Thoracic aorta (tissue), 2 donors: ENCODE data around the gene ERP44. TPM values are rescaled to one million over a fixed set of nuclear protein-coding genes. Genes with fewer than 3 reads are reported as not detected.

Experiments
- ATAC-seq: fragments of 150-250 bp; one replicate; pipeline ENCODE4 v1.8.0; 2017; ENCODE audit warnings: low read depth; ENCODE audit not compliant: insufficient number of reproducible peaks, low FRiP score
- DNase-seq: peaks from one replicate; pipeline ENCODE4 v3.0.0-alpha.2; 2020; ENCODE audit warnings: low spot score
- H3K27ac ChIP-seq, 2 donors: fragments of 200-600 bp; sonication (generic); 1 replicate in 1 of 2; 2 replicates in 1 of 2; pipeline ENCODE4 v1.5.1; 2016; ENCODE audit warnings: mild to moderate bottlenecking in 2 of 2, moderate library complexity in 2 of 2
- H3K27me3 ChIP-seq: fragments of 200-600 bp; sonication (generic); replicated peaks from 2 replicates; pipeline ENCODE4 v1.6.0; 2016; ENCODE audit warnings: mild to moderate bottlenecking; ENCODE audit not compliant: insufficient read depth
- H3K36me3 ChIP-seq: fragments of 200-600 bp; sonication (generic); one replicate; pipeline ENCODE4 v1.5.1; 2016
- H3K4me1 ChIP-seq, 2 donors: fragments of 200-600 bp; sonication (generic); 1 replicate in 1 of 2; 2 replicates in 1 of 2; pipeline versions ENCODE4 v1.5.1 to v1.6.0; 2016; ENCODE audit warnings: low read depth in 2 of 2, mild to moderate bottlenecking in 1 of 2; ENCODE audit not compliant: control insufficient read depth in 1 of 2
- H3K4me3 ChIP-seq: fragments of 200-600 bp; sonication (generic); 2 replicates; pipeline ENCODE4 v1.5.1; 2016; ENCODE audit warnings: mild to moderate bottlenecking
- H3K9me3 ChIP-seq: fragments of 200-600 bp; sonication (generic); 2 replicates; pipeline ENCODE4 v1.5.1; 2016
- total RNA-seq, 2 donors: library from RNA; depleted of rRNA; stranded (reverse); fragments of >200 nt; gene quantifications; one replicate each; pipeline versions ENCODE4 v1.1.0 to v1.2.3, GENCODE V29; 2016
- TF ChIP-seq, protein P1 (sequence below): fragments of 200-600 bp; sonication (generic); IDR thresholded peaks from one replicate; pipeline ENCODE4 v1.5.1; 2019; ENCODE audit warnings: antibody characterized with exemption

ERP44 gene
- total RNA-seq, 2 donors from 2014 or later: 13.8 to 17.6 TPM

- TF ChIP-seq, protein P1, sequence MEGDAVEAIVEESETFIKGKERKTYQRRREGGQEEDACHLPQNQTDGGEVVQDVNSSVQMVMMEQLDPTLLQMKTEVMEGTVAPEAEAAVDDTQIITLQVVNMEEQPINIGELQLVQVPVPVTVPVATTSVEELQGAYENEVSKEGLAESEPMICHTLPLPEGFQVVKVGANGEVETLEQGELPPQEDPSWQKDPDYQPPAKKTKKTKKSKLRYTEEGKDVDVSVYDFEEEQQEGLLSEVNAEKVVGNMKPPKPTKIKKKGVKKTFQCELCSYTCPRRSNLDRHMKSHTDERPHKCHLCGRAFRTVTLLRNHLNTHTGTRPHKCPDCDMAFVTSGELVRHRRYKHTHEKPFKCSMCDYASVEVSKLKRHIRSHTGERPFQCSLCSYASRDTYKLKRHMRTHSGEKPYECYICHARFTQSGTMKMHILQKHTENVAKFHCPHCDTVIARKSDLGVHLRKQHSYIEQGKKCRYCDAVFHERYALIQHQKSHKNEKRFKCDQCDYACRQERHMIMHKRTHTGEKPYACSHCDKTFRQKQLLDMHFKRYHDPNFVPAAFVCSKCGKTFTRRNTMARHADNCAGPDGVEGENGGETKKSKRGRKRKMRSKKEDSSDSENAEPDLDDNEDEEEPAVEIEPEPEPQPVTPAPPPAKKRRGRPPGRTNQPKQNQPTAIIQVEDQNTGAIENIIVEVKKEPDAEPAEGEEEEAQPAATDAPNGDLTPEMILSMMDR: no peak
- Histone ChIP-seq H3K27me3 (no peaks in the 10 kb centered on the region), H3K36me3 (peaks cover 4% of the 10 kb centered on the region), H3K4me3 (no peak overlapping the region), H3K9me3 (no peaks in the 10 kb centered on the region), H3K4me1 (no peaks in the 10 kb centered on the region), H3K27ac (no peak overlapping the region)
- ATAC-seq: no peak
- DNase-seq: no peak
Measured at GRCh38 chr9:99964336-99964735, 134.5 kb downstream of the ERP44 start.

DNA sequence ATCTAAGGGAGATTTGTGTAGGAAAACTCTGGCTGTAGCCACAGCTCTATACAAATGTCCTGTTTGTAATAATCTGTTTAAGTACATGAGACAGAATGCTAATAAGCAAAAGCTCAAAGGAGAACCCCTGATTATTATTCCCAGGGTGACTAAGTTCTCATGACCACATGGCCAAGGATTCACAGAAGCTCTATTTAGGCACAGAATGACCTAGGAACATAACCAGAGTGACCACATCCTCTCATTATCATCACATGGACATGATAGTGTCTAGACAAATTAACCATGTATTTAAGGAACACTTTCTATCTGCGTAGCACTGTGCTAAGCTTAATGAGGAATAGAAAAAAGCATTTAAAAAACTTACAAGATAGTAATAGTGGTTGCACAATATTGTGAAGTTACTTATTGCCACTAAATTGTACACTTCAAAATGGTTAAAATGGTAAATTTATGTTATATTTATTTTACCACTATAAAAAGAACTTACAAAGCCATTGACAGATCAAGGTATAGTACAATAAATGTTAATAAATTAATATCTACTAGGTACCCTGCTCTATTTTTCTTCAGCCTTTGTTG is 136.0 kb downstream of the ERP44 start:
- ATAC-seq: no peak
- Histone ChIP-seq H3K27me3 (no peaks in the 10 kb centered on the region), H3K4me3 (no peak overlapping the region), H3K9me3 (no peaks in the 10 kb centered on the region), H3K27ac (no peak overlapping the region), H3K4me1 (no peaks in the 10 kb centered on the region), H3K36me3 (no peaks in the 10 kb centered on the region)
- TF ChIP-seq, protein P1: no peak
- DNase-seq: no peak

DNA sequence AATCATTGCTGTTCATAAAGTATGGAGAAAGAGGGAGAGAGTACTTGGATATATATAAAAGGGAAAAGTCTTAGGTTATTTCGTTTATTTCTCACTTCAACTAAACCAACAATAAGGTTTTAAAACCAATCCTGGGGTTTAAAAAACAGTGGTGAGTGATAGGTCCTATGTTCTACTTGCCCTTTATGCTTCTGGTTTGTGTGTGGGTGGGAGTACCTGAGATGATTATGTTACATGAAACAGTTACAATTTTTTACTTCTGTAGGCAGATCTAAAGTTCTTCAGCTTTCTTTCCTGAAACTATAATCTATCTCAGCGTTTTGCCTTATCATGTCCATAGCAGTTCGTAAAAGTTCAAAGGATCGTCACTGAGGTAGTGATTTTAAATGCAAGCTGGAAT is 143.2 kb downstream of the ERP44 start:
- DNase-seq (no peak), ATAC-seq (no peak)
- Histone ChIP-seq H3K27me3 (no peaks in the 10 kb centered on the region), H3K9me3 (no peaks in the 10 kb centered on the region), H3K4me1 (no peaks in the 10 kb centered on the region), H3K36me3 (no peaks in the 10 kb centered on the region), H3K27ac (no peak overlapping the region), H3K4me3 (no peak overlapping the region)
- TF ChIP-seq, protein P1: no peak

DNA sequence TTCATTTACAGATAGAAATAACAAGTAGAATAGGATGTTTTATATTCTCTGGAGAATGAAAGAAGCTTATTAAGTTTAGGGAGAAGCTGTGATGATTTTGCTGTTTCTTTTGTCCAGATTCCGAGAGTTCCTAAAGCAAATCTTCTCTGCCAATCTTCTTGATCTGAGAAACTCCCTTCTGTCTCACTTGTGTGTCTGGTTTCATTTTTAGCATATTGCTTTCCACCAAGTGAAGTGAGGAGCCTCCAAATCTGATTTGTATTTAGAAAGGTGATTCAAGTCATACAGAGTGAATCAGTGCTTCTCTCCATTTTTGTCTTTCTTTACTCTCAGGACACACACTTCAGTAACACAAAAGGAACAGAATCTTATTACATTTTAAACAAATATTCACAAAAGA is 144.0 kb downstream of the ERP44 start:
- Histone ChIP-seq H3K4me3 (no peak overlapping the region), H3K27me3 (no peaks in the 10 kb centered on the region), H3K9me3 (no peaks in the 10 kb centered on the region), H3K36me3 (no peaks in the 10 kb centered on the region), H3K27ac (no peak overlapping the region), H3K4me1 (no peaks in the 10 kb centered on the region)
- TF ChIP-seq, protein P1: no peak
- ATAC-seq (no peak), DNase-seq (no peak)

DNA sequence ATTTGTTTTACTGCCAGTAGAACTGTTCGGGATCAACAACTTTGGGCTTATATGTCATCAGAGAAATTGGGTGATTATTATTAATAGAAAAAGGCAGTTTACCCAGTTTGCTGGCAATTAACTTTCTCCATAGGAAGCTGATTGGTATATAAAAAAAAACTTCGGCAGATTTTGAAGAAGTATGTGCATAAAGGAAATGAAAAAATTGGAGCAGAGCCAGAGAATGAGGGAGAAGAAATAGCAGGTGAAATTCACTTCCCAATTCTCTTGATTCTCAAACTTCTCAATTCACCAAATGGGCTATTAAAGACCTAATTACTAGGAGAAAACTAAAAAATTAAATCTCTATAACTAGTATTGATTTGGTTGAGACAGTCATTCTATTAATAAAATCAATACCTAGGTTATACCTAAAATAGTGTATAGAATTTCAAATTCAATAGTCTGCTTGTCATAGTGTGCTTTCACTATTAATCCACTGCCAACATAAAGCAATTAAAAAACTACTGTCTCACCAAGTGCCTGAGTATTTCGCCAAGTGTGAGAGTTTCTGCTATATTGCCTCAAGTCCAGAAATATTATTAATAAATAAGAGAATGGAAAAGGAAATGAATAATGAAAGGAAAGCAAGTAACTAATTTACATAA is 144.8 kb downstream of the ERP44 start:
- H3K27ac ChIP-seq: no peak overlapping the region
- ATAC-seq: no peak
- no peak for DNase-seq
- H3K36me3 ChIP-seq: no peaks in the 10 kb centered on the region
- TF ChIP-seq, protein P1: no peak
- no peaks in the 10 kb centered on the region for H3K9me3 ChIP-seq
- H3K27me3 ChIP-seq: no peaks in the 10 kb centered on the region
- no peak overlapping the region for H3K4me3 ChIP-seq
- H3K4me1 ChIP-seq: no peaks in the 10 kb centered on the region
